Measurements from ENCODE around the gene GRIK3. TPM values are rescaled to one million over a fixed set of nuclear protein-coding genes. Genes with fewer than 3 reads are reported as not detected.

The GRIK3 gene
- total RNA-seq, 1 donor from 2014 or later, result not detected

DNA sequence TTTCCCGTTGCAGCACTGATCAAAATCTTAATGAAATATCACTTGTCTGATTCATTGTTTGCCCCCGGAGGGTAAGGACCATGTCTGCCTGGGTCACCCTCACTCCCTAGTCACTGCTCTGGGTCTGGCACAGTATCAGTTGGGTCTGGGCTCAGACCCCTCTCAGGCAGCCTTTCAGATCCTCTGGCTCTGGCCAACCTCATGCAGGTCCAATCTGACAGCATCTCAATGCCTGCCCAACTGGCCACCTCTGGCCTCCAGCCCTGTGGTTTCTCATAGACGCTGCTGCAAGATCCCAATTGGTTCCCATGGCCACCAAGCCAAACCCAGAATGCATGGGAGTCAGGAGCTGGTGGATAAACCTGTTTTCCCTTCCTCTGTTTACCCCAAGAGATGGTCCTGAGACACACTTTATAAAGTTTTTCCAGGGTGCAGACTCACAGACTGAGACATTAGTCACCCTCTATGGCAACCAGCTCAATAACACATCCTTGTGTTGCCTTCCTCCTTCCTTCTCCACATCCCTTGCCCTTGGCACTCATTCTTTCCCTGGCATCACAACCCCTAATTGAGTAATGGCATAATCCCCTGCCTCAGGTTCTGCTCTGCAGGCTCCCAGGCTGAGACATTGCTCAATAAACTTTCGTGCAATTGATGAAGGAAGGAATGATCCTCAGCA is 199.2 kb downstream of the GRIK3 start:
- DNase-seq (ENCODE audit: low read depth in 2 of 2), result no peak

DNA sequence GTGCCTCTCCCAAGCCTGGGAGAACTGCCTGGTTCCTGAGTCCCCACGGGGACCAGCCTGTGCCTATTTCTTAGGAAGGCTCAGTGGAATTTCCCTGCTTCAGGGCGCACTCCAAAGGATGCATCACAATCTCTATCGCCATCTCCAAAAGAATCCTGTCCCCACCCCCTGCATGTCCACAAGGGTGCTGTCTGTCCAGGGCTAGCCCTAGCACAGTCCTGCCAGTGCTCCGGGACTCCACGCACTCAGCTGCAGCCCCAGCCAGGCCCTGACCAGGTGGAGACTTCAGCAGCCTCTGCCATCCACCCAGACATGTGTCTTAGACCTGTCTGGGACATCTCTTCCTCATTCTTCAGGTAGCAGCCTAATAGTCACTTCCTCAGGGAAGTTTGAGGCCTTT is 199.7 kb downstream of the GRIK3 start:
- no peak for DNase-seq (ENCODE audit: low read depth in 2 of 2)

DNA sequence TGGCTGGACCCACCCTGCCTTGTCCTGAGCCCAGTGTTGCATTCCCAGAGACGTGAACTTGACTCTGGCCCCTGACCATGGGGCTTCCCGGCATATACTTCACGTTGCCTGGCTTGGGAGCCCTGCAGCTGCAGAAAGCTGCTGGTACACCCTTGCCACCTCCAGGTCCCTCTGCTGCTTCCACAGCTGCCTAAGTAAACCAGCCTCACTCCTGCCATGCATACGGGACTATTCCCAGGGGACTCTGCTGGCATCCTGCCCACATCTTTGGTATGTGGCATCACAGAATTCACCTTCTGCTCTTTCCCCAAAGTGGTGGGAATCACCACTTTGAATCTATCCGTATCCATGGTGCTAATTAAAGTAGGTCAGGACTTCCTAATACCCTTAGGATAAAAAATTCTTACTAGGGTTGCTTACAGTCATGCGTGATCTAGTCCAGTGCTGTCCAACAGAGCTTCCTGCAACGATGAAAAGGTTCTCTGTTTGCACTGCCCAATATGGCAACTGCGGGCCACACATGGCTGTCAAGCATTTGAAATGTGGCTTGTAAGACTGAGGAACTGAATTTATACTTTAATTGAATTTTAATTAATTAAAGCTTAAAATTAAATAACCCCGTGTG is 203.0 kb downstream of the GRIK3 start:
- no peak for DNase-seq (ENCODE audit: low read depth in 2 of 2)

DNA sequence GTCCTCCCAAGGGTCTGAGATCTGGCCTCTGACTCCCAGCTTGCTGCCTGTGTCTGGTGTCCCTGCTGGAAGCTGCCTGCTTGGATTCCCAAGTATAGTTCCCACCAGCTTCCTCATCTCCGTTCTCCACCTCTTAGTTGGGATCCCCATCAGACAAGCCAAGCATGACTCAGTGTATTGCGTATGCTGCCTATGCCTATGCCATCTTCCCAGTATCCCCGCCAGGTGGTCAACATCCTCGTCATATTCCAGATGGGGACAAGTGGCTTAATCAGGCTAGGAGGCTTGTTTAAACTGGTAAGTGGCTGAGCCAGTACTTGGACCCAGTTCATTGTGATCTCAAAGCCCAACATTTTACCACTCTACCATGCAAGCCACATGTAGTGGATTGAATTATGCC is 204.4 kb downstream of the GRIK3 start:
- no peak for DNase-seq (ENCODE audit: low read depth in 2 of 2)

DNA sequence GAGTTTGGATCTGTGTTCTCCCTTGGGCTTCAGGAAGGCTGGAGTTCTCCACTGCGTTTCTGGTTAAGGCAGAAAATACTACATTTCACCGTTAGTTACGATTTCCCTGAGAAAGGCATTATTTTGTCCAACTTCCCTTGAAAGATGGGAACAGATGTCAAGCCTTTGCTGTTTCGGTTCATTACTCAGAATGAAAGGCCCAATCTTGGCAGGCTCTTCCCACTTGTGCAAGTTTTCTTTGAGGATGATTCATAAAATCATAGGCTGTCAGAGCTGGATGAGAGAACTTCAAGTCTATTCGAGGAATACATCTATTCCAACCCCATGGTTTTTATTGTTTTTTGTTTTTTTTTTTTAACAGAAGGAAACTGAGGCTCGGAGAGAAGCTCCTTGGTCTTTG is 205.2 kb downstream of the GRIK3 start:
- DNase-seq (ENCODE audit: low read depth in 2 of 2), result no peak

DNA sequence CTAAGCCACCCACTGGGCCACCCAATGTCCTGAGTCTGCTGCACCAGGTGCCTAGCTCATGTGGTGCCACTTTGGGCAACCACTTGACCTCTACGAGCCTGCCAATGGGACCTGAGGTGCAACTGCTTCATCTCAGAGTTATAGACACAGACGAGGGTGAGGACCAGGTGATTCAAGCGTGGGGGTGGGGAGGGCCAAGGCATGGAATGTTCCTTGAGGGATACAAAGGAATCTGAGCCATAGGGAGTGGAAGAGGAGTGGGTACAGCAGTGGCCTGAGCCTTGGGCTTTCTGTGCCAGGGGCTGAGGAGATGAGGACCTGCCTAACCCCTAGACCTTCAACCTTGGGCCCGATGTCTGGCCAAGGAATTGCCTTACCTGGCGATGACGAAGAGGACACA is 209.1 kb downstream of the GRIK3 start:
- no peak for DNase-seq (ENCODE audit: low read depth in 2 of 2)

DNA sequence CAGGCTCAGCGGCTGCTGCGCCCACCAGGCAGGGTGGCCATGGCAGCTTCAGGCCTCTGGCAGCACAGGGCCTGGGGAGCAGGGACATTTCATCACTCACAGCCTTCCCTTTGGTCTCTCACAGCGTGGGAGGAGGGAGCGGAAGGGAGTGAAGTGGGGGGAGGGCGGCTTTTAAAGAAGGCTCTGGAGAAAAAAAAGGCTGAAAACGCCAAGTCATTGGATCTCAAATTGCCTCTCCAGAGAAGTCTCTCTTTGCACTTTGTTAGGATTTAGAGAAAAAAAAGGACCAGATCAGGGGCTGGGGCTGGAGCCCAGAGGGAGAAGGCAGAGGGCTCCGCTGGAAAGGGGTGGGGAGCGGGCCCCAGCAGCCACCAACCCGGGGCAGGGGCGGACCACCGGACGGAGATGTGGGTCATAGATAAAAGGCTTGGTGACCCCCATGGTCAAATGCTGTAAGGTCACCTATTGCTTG is 209.9 kb downstream of the GRIK3 start:
- no peak for DNase-seq (ENCODE audit: low read depth in 2 of 2)

GRCh38 chr1:36822648-36823047 is 211.7 kb downstream of the GRIK3 start:
- DNase-seq (ENCODE audit: low read depth in 2 of 2), result no peak

DNA sequence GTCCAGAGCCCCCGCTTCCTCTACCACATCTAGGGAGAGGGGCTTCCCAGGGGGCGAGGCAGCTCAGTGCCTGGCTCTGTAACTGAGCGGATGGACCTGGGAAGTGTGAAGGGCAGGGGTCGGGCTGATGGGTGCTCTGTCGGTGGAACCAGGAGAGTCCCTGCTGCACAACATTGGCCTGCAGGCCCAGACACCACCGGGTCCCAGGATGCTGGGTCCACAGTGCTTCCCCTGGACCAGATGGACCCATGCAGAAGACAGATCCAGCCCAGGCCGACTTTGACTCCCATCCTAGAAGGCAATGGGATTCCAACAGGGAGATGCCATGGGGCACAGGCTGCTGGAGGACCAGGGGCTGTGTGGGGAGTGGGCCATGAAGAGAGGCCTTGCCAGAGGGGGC is 212.9 kb downstream of the GRIK3 start:
- no peak for DNase-seq (ENCODE audit: low read depth in 2 of 2)

DNA sequence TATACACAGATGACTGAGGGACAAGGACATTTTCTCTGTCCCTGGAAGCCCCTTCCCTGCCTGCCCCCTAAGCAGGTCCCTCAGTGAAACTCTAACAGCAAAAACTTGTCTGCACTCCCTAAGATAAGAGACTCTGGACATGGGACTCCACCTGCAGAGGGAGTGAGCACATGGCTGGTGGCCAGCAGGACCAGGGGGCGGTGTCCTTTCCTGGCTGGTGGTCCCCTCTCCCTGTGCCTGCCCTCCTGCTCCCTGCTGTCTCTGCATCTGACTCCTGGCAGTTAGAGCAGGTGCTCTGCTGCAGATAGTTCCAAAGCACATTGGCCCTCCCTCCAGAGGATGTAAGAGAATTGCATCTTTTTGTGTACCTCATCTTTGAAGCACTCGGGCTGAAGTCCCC is 215.5 kb downstream of the GRIK3 start:
- no peak for DNase-seq (ENCODE audit: low read depth in 2 of 2)

- DNase-seq (ENCODE audit: low read depth in 2 of 2), result no peak
These were observed 218.0 kb downstream of the GRIK3 start for GRCh38 chr1:36816348-36816747.

GRCh38 chr1:36814774-36815173 is 219.5 kb downstream of the GRIK3 start:
- no peak for DNase-seq (ENCODE audit: low read depth in 2 of 2)

- DNase-seq (ENCODE audit: low read depth in 2 of 2), result no peak
These were observed 220.2 kb downstream of the GRIK3 start for GRCh38 chr1:36814083-36814482.

- DNase-seq (ENCODE audit: low read depth in 2 of 2), result peak; percentile 4 to 15
These were observed 227.1 kb downstream of the GRIK3 start for GRCh38 chr1:36807262-36807661.

DNA sequence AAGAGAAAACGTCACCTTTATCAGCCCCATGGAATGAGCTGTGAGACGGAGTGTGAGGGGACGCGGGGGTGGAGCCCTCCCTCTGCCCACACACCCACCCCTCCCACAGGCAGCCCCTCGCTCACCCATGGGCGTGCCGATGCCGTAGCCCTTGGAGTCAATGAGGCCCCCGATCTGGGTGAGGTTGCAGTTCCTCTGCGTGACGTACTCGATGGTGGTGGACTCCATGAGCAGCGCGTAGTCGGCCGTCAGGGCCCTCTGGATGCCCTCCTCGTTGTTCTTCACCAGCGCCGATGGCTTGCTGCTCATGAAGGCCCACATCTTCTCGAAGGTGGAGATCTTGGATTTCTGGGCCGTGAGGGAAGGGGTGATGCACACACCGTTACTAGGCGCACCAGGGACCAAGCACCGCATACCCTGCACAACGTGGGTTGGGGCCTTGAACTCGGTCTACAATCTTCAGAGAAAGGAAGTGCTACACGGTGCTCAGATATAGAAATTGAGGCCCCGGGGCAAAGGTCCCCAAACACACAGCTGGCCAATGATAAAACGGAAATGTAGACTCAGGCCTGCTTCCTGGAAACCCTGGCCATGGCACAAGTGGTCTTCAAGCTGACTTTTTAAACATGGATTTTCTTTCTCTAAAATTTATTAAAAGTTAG is 228.2 kb downstream of the GRIK3 start:
- peak; percentile 75 to 89 for DNase-seq (ENCODE audit: low read depth in 2 of 2)

DNA sequence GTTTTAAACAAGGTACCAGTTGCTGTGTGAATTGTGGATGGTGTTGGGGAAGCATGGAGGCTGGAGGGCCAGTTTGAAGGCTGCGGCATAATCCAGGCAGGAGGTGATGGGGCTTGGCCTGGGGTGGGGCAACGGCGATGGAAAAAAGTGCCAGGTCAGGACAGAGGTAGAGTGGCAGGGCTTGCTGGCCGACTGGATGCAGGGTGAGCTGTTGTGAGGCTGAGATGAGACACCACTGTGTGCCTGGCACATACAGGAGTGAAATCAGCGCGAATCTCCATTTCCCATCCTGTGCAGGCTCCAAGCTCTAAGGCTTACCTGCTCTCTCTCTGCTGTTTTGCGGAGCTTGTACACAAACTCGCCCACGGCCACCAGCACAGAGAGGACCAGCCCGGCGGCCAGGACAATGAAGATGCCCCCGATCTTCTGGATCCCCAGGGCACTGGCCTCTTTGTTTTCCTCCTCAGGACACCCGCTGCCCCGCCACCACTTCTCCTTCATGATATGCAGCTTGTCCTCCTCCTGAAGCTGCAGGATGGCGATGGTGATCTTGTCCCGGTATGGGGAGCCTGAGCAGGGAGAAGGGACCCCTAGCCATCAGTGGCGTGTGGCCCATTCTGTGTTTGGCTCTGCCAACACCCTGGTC is 229.5 kb downstream of the GRIK3 start:
- DNase-seq (ENCODE audit: low read depth in 2 of 2), result no peak

GRCh38 chr1:36803868-36804570 is 230.3 kb downstream of the GRIK3 start:
- no peak for DNase-seq (ENCODE audit: low read depth in 2 of 2)

DNA sequence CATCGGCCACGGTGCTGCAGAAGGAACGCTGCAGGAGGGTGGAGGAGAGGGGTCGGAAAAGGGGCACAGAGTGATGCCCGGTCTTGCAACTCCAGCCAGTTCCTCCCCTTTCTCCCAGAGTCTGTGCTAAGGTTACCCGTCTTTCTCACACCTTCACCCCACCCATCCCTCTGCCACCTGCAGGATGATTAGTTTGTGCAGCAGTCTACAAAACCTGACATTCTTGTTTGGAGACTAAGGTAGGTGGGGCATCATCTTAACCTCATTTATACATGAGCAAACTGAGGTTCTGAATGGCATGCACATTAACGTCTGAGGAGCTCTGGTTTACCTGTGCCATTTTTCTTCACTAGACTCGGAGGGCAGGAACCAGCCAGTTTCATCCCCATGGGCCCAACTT is 232.3 kb downstream of the GRIK3 start:
- DNase-seq (ENCODE audit: low read depth in 2 of 2), result no peak

DNA sequence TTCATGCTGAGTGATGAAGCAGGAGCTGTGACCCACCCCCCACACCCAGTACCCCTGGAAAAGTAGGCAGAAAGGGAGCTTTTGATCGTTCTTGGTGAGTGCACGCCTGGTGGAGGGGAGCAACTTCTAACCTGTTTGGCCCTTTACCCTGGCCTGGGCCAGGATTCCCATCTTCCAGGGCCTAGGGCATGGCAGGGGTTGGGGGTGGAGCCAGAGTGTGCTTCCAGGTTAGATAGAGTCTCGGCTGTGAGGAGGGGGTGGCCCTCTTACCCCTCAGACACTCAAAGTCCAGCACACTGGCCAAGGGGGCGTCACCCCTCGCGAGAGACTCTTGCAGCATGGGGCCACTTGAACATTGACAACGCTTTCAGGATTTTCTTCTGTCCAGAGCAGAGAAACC is 236.6 kb downstream of the GRIK3 start:
- no peak for DNase-seq (ENCODE audit: low read depth in 2 of 2)

DNA sequence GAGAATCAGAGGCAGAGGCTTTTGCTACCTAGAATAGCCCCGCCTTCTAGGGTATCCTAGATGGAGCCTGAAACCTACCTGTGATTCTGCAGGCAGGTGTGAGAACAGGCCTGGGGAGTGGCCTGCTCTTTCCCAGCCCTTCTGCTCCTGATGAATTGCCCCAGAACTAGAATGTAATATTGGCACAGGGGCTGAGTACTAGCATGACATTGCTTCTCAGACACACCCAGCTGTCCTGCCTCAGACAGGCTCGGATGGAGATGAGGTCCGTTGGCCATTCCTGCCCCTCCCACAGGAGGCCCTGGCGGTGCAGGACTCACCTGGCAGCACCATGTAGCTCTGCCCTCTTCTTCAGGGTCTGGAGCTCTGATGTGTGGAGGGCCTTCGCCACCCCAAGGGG is 237.6 kb downstream of the GRIK3 start:
- no peak for DNase-seq (ENCODE audit: low read depth in 2 of 2)

- DNase-seq (ENCODE audit: low read depth in 2 of 2), result no peak
These were observed 238.2 kb downstream of the GRIK3 start for GRCh38 chr1:36796106-36796590.

- no peak for DNase-seq (ENCODE audit: low read depth in 2 of 2)
These were observed 239.9 kb downstream of the GRIK3 start for GRCh38 chr1:36794460-36794859.

Data from dermis microvascular lymphatic vessel endothelial cell (primary cell).